Keratinocyte (primary cell): ENCODE data around the gene MMP28. TPM values are rescaled to one million over a fixed set of nuclear protein-coding genes. Genes with fewer than 3 reads are reported as not detected.
A peak's percentile ranks its signal among the peaks of the same experiment; 100 is the strongest.

Source experiments
- DNase-seq: peaks from one replicate; pipeline ENCODE4 v3.0.0-alpha.2; 2011; ENCODE audit warnings: low read depth, missing footprints, low spot score
- FAIRE-seq: peaks from 2 replicates; lab custom pipeline; 2011; peaks lifted over from hg19 to GRCh38; lab: Jason Lieb, UNC
- H2AFZ ChIP-seq: 2 replicates; pipeline ENCODE4 v1.6.0; 2012; ENCODE audit warnings: low read length, control low read depth, inconsistent platforms; ENCODE audit not compliant: control insufficient read depth
- H3K27ac ChIP-seq: 2 replicates; pipeline ENCODE4 v1.5.1; 2011; ENCODE audit warnings: low read length; ENCODE audit not compliant: control insufficient read depth, insufficient read depth
- H3K27me3 ChIP-seq: 3 replicates; pipeline ENCODE4 v1.6.0; 2011; ENCODE audit warnings: low read length; ENCODE audit not compliant: control insufficient read depth, insufficient read depth; ENCODE audit errors: extremely low read depth
- H3K36me3 ChIP-seq, 2 experiments: 2 replicates in 1 of 2; 3 replicates in 1 of 2; pipeline ENCODE4 v1.5.1; 2011; ENCODE audit warnings: low read length in 2 of 2, mild to moderate bottlenecking in 1 of 2; ENCODE audit not compliant: control insufficient read depth in 2 of 2, insufficient read depth in 2 of 2; ENCODE audit errors: extremely low read depth in 1 of 2
- H3K4me1 ChIP-seq: 3 replicates; pipeline ENCODE4 v1.5.1; 2011; ENCODE audit warnings: low read length; ENCODE audit not compliant: control insufficient read depth, insufficient read depth; ENCODE audit errors: extremely low read depth
- H3K4me2 ChIP-seq: 3 replicates; pipeline ENCODE4 v1.6.0; 2011; ENCODE audit warnings: low read depth, low read length; ENCODE audit not compliant: control insufficient read depth, insufficient read depth; ENCODE audit errors: extremely low read depth
- H3K4me3 ChIP-seq, 3 experiments: fragments of 200-600 bp in 1 of 3; sonication (generic) in 1 of 3; 2 replicates in 2 of 3; 3 replicates in 1 of 3; pipeline ENCODE4 v1.5.1; 2011 to 2016; ENCODE audit warnings: low read length in 3 of 3, mild to moderate bottlenecking in 3 of 3, control low read depth in 2 of 3, inconsistent platforms in 1 of 3, low read depth in 1 of 3, mixed read lengths in 1 of 3, mixed run types in 1 of 3, moderate library complexity in 1 of 3; ENCODE audit not compliant: control insufficient read depth in 2 of 3, insufficient read depth in 2 of 3; ENCODE audit errors: extremely low read depth in 1 of 3
- H3K79me2 ChIP-seq: 2 replicates; pipeline ENCODE4 v1.6.0; 2012; ENCODE audit warnings: low read length; ENCODE audit not compliant: control insufficient read depth, insufficient read depth
- H3K9ac ChIP-seq: 3 replicates; pipeline ENCODE4 v1.6.0; 2011; ENCODE audit warnings: low read length; ENCODE audit not compliant: control insufficient read depth, insufficient read depth; ENCODE audit errors: extremely low read depth
- H3K9me1 ChIP-seq: 3 replicates; pipeline ENCODE4 v1.6.0; 2011; ENCODE audit warnings: low read length; ENCODE audit not compliant: control insufficient read depth, insufficient read depth; ENCODE audit errors: extremely low read depth
- H3K9me3 ChIP-seq: 2 replicates; pipeline ENCODE4 v1.5.1; 2012; ENCODE audit warnings: low read depth, low read length; ENCODE audit not compliant: control insufficient read depth
- H4K20me1 ChIP-seq: 3 replicates; pipeline ENCODE4 v1.6.0; 2011; ENCODE audit warnings: low read length; ENCODE audit not compliant: control insufficient read depth, insufficient read depth; ENCODE audit errors: extremely low read depth
- CTCF ChIP-seq, 3 experiments: IDR thresholded peaks in 1 of 3; conservative IDR thresholded peaks in 1 of 3; optimal IDR thresholded peaks in 1 of 3; 2 replicates in 2 of 3; 3 replicates in 1 of 3; pipeline versions ENCODE3 to v1.5.1; 2011; ENCODE audit warnings: low read length in 3 of 3, mild to moderate bottlenecking in 3 of 3, moderate library complexity in 2 of 3, control low read depth in 1 of 3, inconsistent platforms in 1 of 3; ENCODE audit not compliant: insufficient read depth in 2 of 3; ENCODE audit errors: extremely low read depth in 1 of 3
- EZH2 ChIP-seq: IDR thresholded peaks from one replicate; pipeline ENCODE4 v1.6.1; 2012; ENCODE audit warnings: inconsistent platforms, mild to moderate bottlenecking, low read length, moderate library complexity
- dilution Hi-C: fragments of 300-500 bp; cut with MboI; formaldehyde crosslinking; loops from one replicate; pipeline ENCODE4 v1.7.0; 2020; ENCODE audit warnings: low sequenced_read_pairs; ENCODE audit not compliant: extremely low pct_ligation_motif_present
- polyA plus RNA-seq, 5 experiments: library from polyadenylated mRNA; depleted of rRNA in 3 of 5; stranded (reverse) in 3 of 5; stranded (forward) in 1 of 5; unstranded in 1 of 5; fragments of >200 nt; gene quantifications; 1 replicate in 1 of 5; 2 replicates in 3 of 5; 3 replicates in 1 of 5; pipeline versions ENCODE4 v1.2.1 to v1.2.3, GENCODE V29; 2011 to 2012; ENCODE audit warnings: missing spikeins in 2 of 5, low read depth in 1 of 5, low replicate concordance in 1 of 5

MMP28 gene
- polyA plus RNA-seq, 1 donor (not counting 4 experiments of a cell fraction or from before 2014, with no cell fraction given): 21.3 TPM

GRCh38 chr17:35748979-35749378, 46.5 kb downstream of the MMP28 start:
- H2AFZ ChIP-seq: no peak overlapping the region
- H3K79me2 ChIP-seq: no peaks in the 10 kb centered on the region
- no peak overlapping the region for H3K27ac ChIP-seq
- H3K9me3 ChIP-seq: no peaks in the 10 kb centered on the region
- H3K4me2 ChIP-seq: no peak overlapping the region
- H3K4me1 ChIP-seq: peaks cover 28% of the 10 kb centered on the region
- TF ChIP-seq CTCF (optimal IDR thresholded peaks at IDR 0.05 in 1 of 3, IDR thresholded peaks at IDR 0.05 in 1 of 3, conservative IDR thresholded peaks at IDR 0.05 in 1 of 3; ENCODE audit: extremely low read depth in 1 of 3, insufficient read depth in 2 of 3, low read length in 3 of 3) (no peak), EZH2 (no peak)
- peaks cover 3% of the 10 kb centered on the region for H3K9me1 ChIP-seq
- H3K27me3 ChIP-seq: peaks cover under 1% of the 10 kb centered on the region
- H4K20me1 ChIP-seq: no peaks in the 10 kb centered on the region
- dilution Hi-C loops: no loop called here
- H3K9ac ChIP-seq: no peak overlapping the region
- no peaks in the 10 kb centered on the region for H3K36me3 ChIP-seq
- H3K4me3 ChIP-seq: no peak overlapping the region
- no peak for FAIRE-seq
- no peak for DNase-seq

GRCh38 chr17:35748341-35748841, 47.0 kb downstream of the MMP28 start:
- DNase-seq (no peak), FAIRE-seq (no peak)
- dilution Hi-C loops: no loop called here
- no peaks in the 10 kb centered on the region for H3K36me3 ChIP-seq
- no peak overlapping the region for H3K4me3 ChIP-seq
- peaks cover 6% of the 10 kb centered on the region for H3K27me3 ChIP-seq
- no peak overlapping the region for H3K27ac ChIP-seq
- no peaks in the 10 kb centered on the region for H4K20me1 ChIP-seq
- TF ChIP-seq EZH2 (no peak), CTCF (optimal IDR thresholded peaks at IDR 0.05 in 1 of 3, IDR thresholded peaks at IDR 0.05 in 1 of 3, conservative IDR thresholded peaks at IDR 0.05 in 1 of 3; ENCODE audit: extremely low read depth in 1 of 3, insufficient read depth in 2 of 3, low read length in 3 of 3) (no peak)
- H3K4me1 ChIP-seq: peaks cover 28% of the 10 kb centered on the region
- H2AFZ ChIP-seq: no peak overlapping the region
- peaks cover 3% of the 10 kb centered on the region for H3K9me1 ChIP-seq
- peak overlapping the region; percentile 5 for H3K4me2 ChIP-seq
- H3K9me3 ChIP-seq: no peaks in the 10 kb centered on the region
- H3K79me2 ChIP-seq: no peaks in the 10 kb centered on the region
- H3K9ac ChIP-seq: no peak overlapping the region
